DND-41 (cell line): ENCODE measurements around the gene BRSK2.

Source experiments
- CTCF ChIP-seq: IDR thresholded peaks from 2 replicates; pipeline ENCODE4 v1.5.1; 2012; ENCODE audit warnings: borderline replicate concordance, low read length, moderate library complexity, mild to moderate bottlenecking; ENCODE audit not compliant: poor library complexity, severe bottlenecking; ENCODE audit errors: extremely low read depth
- EZH2 ChIP-seq: IDR thresholded peaks from 3 replicates; pipeline ENCODE4 v1.6.1; 2012; ENCODE audit warnings: borderline replicate concordance, low read depth, mild to moderate bottlenecking, moderate library complexity, low read length, inconsistent platforms; ENCODE audit not compliant: severe bottlenecking

- TF ChIP-seq EZH2 (no peak), CTCF (no peak)
Measured at GRCh38 chr11:1368216-1368615, 21.5 kb upstream of the BRSK2 start.
